HEK293 (cell line): ENCODE measurements around the gene SYNGR1.

Experiments
- CTCF ChIA-PET: fragments of 350-600 bp; formaldehyde crosslinking; extraction: SDS; loops from one replicate; lab custom pipeline; 2021; ENCODE audit warnings: antibody characterized with exemption; lab: Yijun Ruan, JAX
- POLR2A ChIA-PET: fragments of 300-600 bp; formaldehyde crosslinking; extraction: SDS; loops from one replicate; lab custom pipeline; 2020; ENCODE audit warnings: antibody characterized with exemption, inconsistent platforms; lab: Yijun Ruan, JAX
- H3K27ac ChIP-seq: fragments of 200-500 bp; sonication (Bioruptor generic); 2 replicates; pipeline ENCODE4 v1.5.1; 2014; ENCODE audit warnings: low read depth, low read length, control low read depth, inconsistent platforms; ENCODE audit errors: extremely low read depth
- H3K36me3 ChIP-seq, 2 experiments: fragments of 200-500 bp in 1 of 2; sonication (Bioruptor generic) in 1 of 2; 1 replicate in 1 of 2; 2 replicates in 1 of 2; pipeline ENCODE4 v1.5.1; 2014 to 2017; ENCODE audit warnings: inconsistent platforms in 2 of 2, low read length in 2 of 2; ENCODE audit not compliant: control insufficient read depth in 2 of 2, insufficient read depth in 1 of 2
- H3K4me1 ChIP-seq: fragments of 200-500 bp; sonication (Bioruptor generic); 2 replicates; pipeline ENCODE4 v1.5.1; 2014; ENCODE audit warnings: mild to moderate bottlenecking, low read length, inconsistent platforms; ENCODE audit not compliant: control insufficient read depth, insufficient read depth
- H3K4me3 ChIP-seq: 2 replicates; pipeline ENCODE4 v1.5.1; 2011; ENCODE audit warnings: low read depth, mild to moderate bottlenecking, control low read depth, low read length, moderate library complexity
- H3K9me3 ChIP-seq: fragments of 200-500 bp; sonication (Bioruptor generic); 2 replicates; pipeline ENCODE4 v1.5.1; 2014; ENCODE audit warnings: low read depth, low read length, inconsistent platforms; ENCODE audit not compliant: control insufficient read depth, insufficient read depth
- FEZF1 ChIP-seq: fragments of 450-650 bp; formaldehyde crosslinking; IDR thresholded peaks from 2 replicates; pipeline ENCODE4 v1.5.1; 2016; ENCODE audit warnings: missing biosample characterization, missing genetic modification characterization
- GLIS2 ChIP-seq: fragments of 450-650 bp; formaldehyde crosslinking; IDR thresholded peaks from 2 replicates; pipeline ENCODE4 v1.5.1; 2016; ENCODE audit warnings: missing biosample characterization, missing genetic modification characterization
- HOXC10 ChIP-seq: sonication (generic); formaldehyde crosslinking; IDR thresholded peaks from 2 replicates; pipeline ENCODE4 v1.8.1; 2023; ENCODE audit warnings: mild to moderate bottlenecking, missing genetic modification reagents
- MEIS1 ChIP-seq: sonication (generic); formaldehyde crosslinking; IDR thresholded peaks from 2 replicates; pipeline ENCODE4 v1.8.1; 2022; ENCODE audit warnings: missing genetic modification reagents, mild to moderate bottlenecking, borderline replicate concordance
- ZBTB21 ChIP-seq: fragments of 450-650 bp; formaldehyde crosslinking; IDR thresholded peaks from 2 replicates; pipeline ENCODE4 v1.5.1; 2017; ENCODE audit warnings: missing biosample characterization, missing genetic modification characterization
- ZBTB44 ChIP-seq: fragments of 450-650 bp; IDR thresholded peaks from 2 replicates; pipeline ENCODE4 v1.5.1; 2018; ENCODE audit warnings: missing biosample characterization, mild to moderate bottlenecking, missing genetic modification characterization
- ZBTB8A ChIP-seq: fragments of 450-650 bp; formaldehyde crosslinking; IDR thresholded peaks from 2 replicates; pipeline ENCODE4 v1.5.1; 2016; ENCODE audit warnings: missing biosample characterization, missing genetic modification characterization
- ZNF132 ChIP-seq: fragments of 450-650 bp; formaldehyde crosslinking; IDR thresholded peaks from 2 replicates; pipeline ENCODE4 v1.5.1; 2017; ENCODE audit warnings: missing biosample characterization, missing genetic modification characterization, borderline replicate concordance
- ZNF169 ChIP-seq: fragments of 450-650 bp; formaldehyde crosslinking; IDR thresholded peaks from 2 replicates; pipeline ENCODE4 v1.5.1; 2016; ENCODE audit warnings: missing biosample characterization, missing genetic modification characterization
- ZNF324 ChIP-seq: fragments of 450-650 bp; formaldehyde crosslinking; IDR thresholded peaks from 2 replicates; pipeline ENCODE4 v1.5.1; 2016; ENCODE audit warnings: missing biosample characterization, missing genetic modification characterization
- ZNF600 ChIP-seq: fragments of 450-650 bp; formaldehyde crosslinking; IDR thresholded peaks from 2 replicates; pipeline ENCODE4 v1.5.1; 2016; ENCODE audit warnings: missing biosample characterization, missing genetic modification characterization
- ZNF645 ChIP-seq: fragments of 450-650 bp; formaldehyde crosslinking; IDR thresholded peaks from 2 replicates; pipeline ENCODE4; 2016; ENCODE audit warnings: missing biosample characterization, missing genetic modification characterization
- TF ChIP-seq, protein P1 (sequence below): fragments of 450-650 bp; formaldehyde crosslinking; IDR thresholded peaks from 2 replicates; pipeline ENCODE4 v1.5.1; 2016; ENCODE audit warnings: missing biosample characterization, missing genetic modification characterization
- TF ChIP-seq, protein P2 (sequence below): fragments of 450-650 bp; formaldehyde crosslinking; IDR thresholded peaks from 2 replicates; pipeline ENCODE4 v1.5.1; 2016; ENCODE audit warnings: missing biosample characterization, missing genetic modification characterization

SYNGR1 gene

GRCh38 chr22:39313258-39314001, 36.4 kb upstream of the SYNGR1 start:
- Histone ChIP-seq H3K4me1 (0 out of 2 replicates have a peak, but pooled peaks cover 4% of the 10 kb centered on the region), H3K4me3 (no peak overlapping the region), H3K36me3 (peaks cover 25 to 79% of the 10 kb centered on the region in 2 experiments), H3K27ac (peak overlapping the region; percentile 4), H3K9me3 (no peaks in the 10 kb centered on the region)
- CTCF ChIA-PET = interaction anchor here (0.6 to 7.9 kb wide), 5 partner anchors 17 to 723 kb away, joined by 3 to 98 read pairs (median 5); no protein-coding TSS in a partner anchor
- POLR2A ChIA-PET = interaction anchor here (1.1 to 7.3 kb wide), 7 partner anchors 10 to 188 kb away, joined by 3 to 119 read pairs (median 5); partner anchors contain the start of gene MIEF1
- TF ChIP-seq ZNF324 (tag by site-specific recombination) = no peak
- TF ChIP-seq ZBTB21 = no peak
- TF ChIP-seq, protein P1, sequence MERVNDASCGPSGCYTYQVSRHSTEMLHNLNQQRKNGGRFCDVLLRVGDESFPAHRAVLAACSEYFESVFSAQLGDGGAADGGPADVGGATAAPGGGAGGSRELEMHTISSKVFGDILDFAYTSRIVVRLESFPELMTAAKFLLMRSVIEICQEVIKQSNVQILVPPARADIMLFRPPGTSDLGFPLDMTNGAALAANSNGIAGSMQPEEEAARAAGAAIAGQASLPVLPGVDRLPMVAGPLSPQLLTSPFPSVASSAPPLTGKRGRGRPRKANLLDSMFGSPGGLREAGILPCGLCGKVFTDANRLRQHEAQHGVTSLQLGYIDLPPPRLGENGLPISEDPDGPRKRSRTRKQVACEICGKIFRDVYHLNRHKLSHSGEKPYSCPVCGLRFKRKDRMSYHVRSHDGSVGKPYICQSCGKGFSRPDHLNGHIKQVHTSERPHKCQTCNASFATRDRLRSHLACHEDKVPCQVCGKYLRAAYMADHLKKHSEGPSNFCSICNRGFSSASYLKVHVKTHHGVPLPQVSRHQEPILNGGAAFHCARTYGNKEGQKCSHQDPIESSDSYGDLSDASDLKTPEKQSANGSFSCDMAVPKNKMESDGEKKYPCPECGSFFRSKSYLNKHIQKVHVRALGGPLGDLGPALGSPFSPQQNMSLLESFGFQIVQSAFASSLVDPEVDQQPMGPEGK (tag by site-specific recombination) = peak; percentile 55; the same call in 1 of the 2 replicates
- peak; percentile 13; the same call in 1 of the 2 replicates for TF ChIP-seq ZNF600 (tag by site-specific recombination)
- TF ChIP-seq ZBTB44 (tag by site-specific recombination) = no peak
- 0 out of 2 replicates have a peak, but pooled peaks have one; percentile 36 for TF ChIP-seq GLIS2 (tag by site-specific recombination)
- no peak for TF ChIP-seq ZNF132 (tag by site-specific recombination)

GRCh38 chr22:39314251-39314971, 35.4 kb upstream of the SYNGR1 start:
- Histone ChIP-seq H3K4me3 (no peak overlapping the region), H3K36me3 (peaks cover 25 to 85% of the 10 kb centered on the region in 2 experiments), H3K9me3 (no peaks in the 10 kb centered on the region), H3K4me1 (0 out of 2 replicates have a peak, but pooled peaks cover 4% of the 10 kb centered on the region), H3K27ac (peak overlapping the region; percentile 4)
- POLR2A ChIA-PET = interaction anchor here (1.1 to 7.3 kb wide), 6 partner anchors 16 to 211 kb away, joined by 3 to 119 read pairs (median 32); no protein-coding TSS in a partner anchor
- CTCF ChIA-PET = interaction anchor here (0.5 to 7.9 kb wide), 9 partner anchors 17 to 589 kb away, joined by 3 to 98 read pairs (median 5); no protein-coding TSS in a partner anchor
- TF ChIP-seq MEIS1 (no peak), ZNF645 (tag by site-specific recombination) (no peak), ZBTB8A (tag by site-specific recombination) (0 out of 2 replicates have a peak, but pooled peaks have one; percentile 6), ZNF169 (tag by site-specific recombination) (no peak), GLIS2 (tag by site-specific recombination) (0 out of 2 replicates have a peak, but pooled peaks have one; percentile 45), ZBTB21 (no peak), FEZF1 (tag by site-specific recombination) (no peak), HOXC10 (CRISPR knock-in tag) (no peak)
- TF ChIP-seq, protein P1 (tag by site-specific recombination) = peak; percentile 50; the same call in 1 of the 2 replicates
- TF ChIP-seq, protein P2, sequence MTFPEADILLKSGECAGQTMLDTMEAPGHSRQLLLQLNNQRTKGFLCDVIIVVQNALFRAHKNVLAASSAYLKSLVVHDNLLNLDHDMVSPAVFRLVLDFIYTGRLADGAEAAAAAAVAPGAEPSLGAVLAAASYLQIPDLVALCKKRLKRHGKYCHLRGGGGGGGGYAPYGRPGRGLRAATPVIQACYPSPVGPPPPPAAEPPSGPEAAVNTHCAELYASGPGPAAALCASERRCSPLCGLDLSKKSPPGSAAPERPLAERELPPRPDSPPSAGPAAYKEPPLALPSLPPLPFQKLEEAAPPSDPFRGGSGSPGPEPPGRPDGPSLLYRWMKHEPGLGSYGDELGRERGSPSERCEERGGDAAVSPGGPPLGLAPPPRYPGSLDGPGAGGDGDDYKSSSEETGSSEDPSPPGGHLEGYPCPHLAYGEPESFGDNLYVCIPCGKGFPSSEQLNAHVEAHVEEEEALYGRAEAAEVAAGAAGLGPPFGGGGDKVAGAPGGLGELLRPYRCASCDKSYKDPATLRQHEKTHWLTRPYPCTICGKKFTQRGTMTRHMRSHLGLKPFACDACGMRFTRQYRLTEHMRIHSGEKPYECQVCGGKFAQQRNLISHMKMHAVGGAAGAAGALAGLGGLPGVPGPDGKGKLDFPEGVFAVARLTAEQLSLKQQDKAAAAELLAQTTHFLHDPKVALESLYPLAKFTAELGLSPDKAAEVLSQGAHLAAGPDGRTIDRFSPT (tag by site-specific recombination) = 0 out of 2 replicates have a peak, but pooled peaks have one; percentile 31
